ENCODE results near the gene SUN1. TPM values are rescaled to one million over a fixed set of nuclear protein-coding genes. Genes with fewer than 3 reads are reported as not detected.

Gene SUN1
- total RNA-seq, 1 experiment from 2014 or later: 181 TPM

DNA sequence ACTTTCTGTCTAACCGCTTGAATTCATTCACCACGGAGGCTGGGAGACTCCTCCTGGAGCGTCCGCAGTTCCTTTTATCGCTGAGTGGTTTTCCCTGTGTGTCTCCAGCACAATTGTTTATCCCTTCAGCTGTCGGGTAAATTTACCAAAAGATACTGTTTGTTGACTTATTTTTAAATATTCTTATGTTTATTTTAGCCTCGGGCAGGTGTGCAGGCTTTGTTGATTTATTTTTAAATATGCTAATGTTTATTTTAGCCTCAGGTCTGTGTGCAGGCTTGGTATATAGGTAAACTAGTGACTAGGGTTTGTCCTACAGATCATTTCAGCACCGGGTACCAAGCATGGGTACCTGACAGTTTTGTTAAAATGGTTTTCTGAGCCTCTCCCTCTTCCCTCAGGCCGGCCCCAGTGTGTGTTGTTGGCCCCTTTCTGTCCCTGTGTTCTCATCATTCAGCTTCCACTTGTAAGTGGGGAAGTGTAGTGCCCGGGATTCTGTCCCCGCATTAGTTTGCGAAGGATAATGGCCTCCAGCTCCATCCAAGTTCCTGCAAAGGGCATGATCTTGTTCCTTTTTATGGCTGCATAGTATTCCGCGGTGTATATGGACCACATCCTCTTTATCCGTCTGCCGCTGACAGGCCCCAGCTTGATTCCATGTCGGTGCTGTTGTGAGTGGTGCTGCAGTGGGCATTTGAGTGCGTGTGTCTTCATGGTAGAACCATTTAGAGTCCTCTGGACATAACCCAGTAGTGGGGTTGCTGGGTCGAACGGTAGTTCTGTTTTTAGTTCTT, 49.4 kb downstream of the SUN1 start:
- no peak for TF ChIP-seq FOSL1 (IDR thresholded peaks at IDR 0.05; ENCODE audit: low read depth)
- no peak for TF ChIP-seq RAD21 (IDR thresholded peaks at IDR 0.05; ENCODE audit: low read depth)
- TF ChIP-seq ZFX (IDR thresholded peaks at IDR 0.05): no peak
- TF ChIP-seq JUND (IDR thresholded peaks at IDR 0.05): no peak
- TF ChIP-seq SP1 (IDR thresholded peaks at IDR 0.05; ENCODE audit: low read depth): no peak
- no peak for TF ChIP-seq EZH2 (IDR thresholded peaks at IDR 0.05)
- no peak for TF ChIP-seq SRF (IDR thresholded peaks at IDR 0.05; ENCODE audit: low read depth)
- TF ChIP-seq, protein P1, sequence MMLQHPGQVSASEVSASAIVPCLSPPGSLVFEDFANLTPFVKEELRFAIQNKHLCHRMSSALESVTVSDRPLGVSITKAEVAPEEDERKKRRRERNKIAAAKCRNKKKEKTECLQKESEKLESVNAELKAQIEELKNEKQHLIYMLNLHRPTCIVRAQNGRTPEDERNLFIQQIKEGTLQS (IDR thresholded peaks at IDR 0.05): no peak
- TF ChIP-seq EGR1 (IDR thresholded peaks at IDR 0.05; ENCODE audit: low read depth): no peak
- no peak for TF ChIP-seq TCF7L2 (IDR thresholded peaks at IDR 0.05; ENCODE audit: borderline replicate concordance, extremely low read depth, insufficient read depth, insufficient read length)
- TF ChIP-seq ZNF274 (IDR thresholded peaks at IDR 0.05; ENCODE audit: low read depth, low read length): no peak
- TF ChIP-seq, protein P2, sequence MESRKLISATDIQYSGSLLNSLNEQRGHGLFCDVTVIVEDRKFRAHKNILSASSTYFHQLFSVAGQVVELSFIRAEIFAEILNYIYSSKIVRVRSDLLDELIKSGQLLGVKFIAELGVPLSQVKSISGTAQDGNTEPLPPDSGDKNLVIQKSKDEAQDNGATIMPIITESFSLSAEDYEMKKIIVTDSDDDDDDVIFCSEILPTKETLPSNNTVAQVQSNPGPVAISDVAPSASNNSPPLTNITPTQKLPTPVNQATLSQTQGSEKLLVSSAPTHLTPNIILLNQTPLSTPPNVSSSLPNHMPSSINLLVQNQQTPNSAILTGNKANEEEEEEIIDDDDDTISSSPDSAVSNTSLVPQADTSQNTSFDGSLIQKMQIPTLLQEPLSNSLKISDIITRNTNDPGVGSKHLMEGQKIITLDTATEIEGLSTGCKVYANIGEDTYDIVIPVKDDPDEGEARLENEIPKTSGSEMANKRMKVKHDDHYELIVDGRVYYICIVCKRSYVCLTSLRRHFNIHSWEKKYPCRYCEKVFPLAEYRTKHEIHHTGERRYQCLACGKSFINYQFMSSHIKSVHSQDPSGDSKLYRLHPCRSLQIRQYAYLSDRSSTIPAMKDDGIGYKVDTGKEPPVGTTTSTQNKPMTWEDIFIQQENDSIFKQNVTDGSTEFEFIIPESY (IDR thresholded peaks at IDR 0.05; ENCODE audit: extremely low read depth, insufficient replicate concordance, low read length): no peak
- no peak for TF ChIP-seq YY1 (IDR thresholded peaks at IDR 0.05; ENCODE audit: extremely low read depth, insufficient replicate concordance, low read depth, low read length)
- TF ChIP-seq, protein P3, sequence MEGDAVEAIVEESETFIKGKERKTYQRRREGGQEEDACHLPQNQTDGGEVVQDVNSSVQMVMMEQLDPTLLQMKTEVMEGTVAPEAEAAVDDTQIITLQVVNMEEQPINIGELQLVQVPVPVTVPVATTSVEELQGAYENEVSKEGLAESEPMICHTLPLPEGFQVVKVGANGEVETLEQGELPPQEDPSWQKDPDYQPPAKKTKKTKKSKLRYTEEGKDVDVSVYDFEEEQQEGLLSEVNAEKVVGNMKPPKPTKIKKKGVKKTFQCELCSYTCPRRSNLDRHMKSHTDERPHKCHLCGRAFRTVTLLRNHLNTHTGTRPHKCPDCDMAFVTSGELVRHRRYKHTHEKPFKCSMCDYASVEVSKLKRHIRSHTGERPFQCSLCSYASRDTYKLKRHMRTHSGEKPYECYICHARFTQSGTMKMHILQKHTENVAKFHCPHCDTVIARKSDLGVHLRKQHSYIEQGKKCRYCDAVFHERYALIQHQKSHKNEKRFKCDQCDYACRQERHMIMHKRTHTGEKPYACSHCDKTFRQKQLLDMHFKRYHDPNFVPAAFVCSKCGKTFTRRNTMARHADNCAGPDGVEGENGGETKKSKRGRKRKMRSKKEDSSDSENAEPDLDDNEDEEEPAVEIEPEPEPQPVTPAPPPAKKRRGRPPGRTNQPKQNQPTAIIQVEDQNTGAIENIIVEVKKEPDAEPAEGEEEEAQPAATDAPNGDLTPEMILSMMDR (IDR thresholded peaks at IDR 0.05 in 2 of 3, conservative IDR thresholded peaks at IDR 0.05 in 1 of 3; ENCODE audit: borderline replicate concordance in 1 of 3, insufficient read depth in 1 of 3, low read depth in 2 of 3, low read length in 2 of 3): no peak
- no TSS peak for BruUV-seq (replicated peaks)
- no peak overlapping the region for H3K27ac ChIP-seq (ENCODE audit: low read depth, low read length)
- no peak overlapping the region for H3K9ac ChIP-seq (ENCODE audit: low read length)
- H3K9me2 ChIP-seq (ENCODE audit: insufficient read depth): no peaks in the 10 kb centered on the region
- ChIA-PET POLR2A (no interaction called here), RAD21 (ENCODE audit: low non-redundant PET in 1 of 2, low total read pairs in 2 of 2, uncharacterized antibody in 2 of 2, unreplicated experiment in 2 of 2) (no interaction called here), CTCF (no interaction called here)
- no peak overlapping the region for H2AFZ ChIP-seq (ENCODE audit: low read depth, low read length, poor library complexity, severe bottlenecking)
- no peak for DNase-seq (ENCODE audit: low read depth, low spot score)
- no peak for ATAC-seq
- peaks cover 4 to 7% of the 10 kb centered on the region in 2 experiments for H3K4me1 ChIP-seq (ENCODE audit: control insufficient read depth in 1 of 2, insufficient read depth in 2 of 2, low read length in 2 of 2)
- H3K27me3 ChIP-seq (ENCODE audit: insufficient read depth, low read length): no peaks in the 10 kb centered on the region
- H4K20me1 ChIP-seq (ENCODE audit: insufficient read depth): no peaks in the 10 kb centered on the region; the same call in 1 of the 2 replicates
- no peak overlapping the region for H3K4me2 ChIP-seq (ENCODE audit: low read length)
- no peak overlapping the region for H3K4me3 ChIP-seq (replicated peaks in 1 of 2; ENCODE audit: low read depth in 1 of 2, low read length in 2 of 2)
- H3K79me2 ChIP-seq (ENCODE audit: insufficient read depth, low read length): peaks cover 98% of the 10 kb centered on the region
- H3K36me3 ChIP-seq (ENCODE audit: control insufficient read depth in 1 of 2, insufficient read depth in 2 of 2, low read length in 2 of 2): peaks cover 0 to 9% of the 10 kb centered on the region in 2 experiments; a peak in 2 of 4 replicates
- no peaks in the 10 kb centered on the region for H3K9me3 ChIP-seq (ENCODE audit: control insufficient read depth in 1 of 2, insufficient read depth in 1 of 2, low read depth in 1 of 2, low read length in 2 of 2)
- intact Hi-C loops (cut with micrococcal nuclease): no loop called here
